GM23338 (cell line): ENCODE results near the gene ZNF366. TPM values are rescaled to one million over a fixed set of nuclear protein-coding genes. Genes with fewer than 3 reads are reported as not detected.

ENCODE experiments used
- ATAC-seq: fragments of 200-7000 bp; cut with Tn5 transposase; 3 replicates; pipeline ENCODE4 v1.9.1; 2020
- DNase-seq: peaks from one replicate; pipeline ENCODE4 v3.0.0-alpha.2; 2015; ENCODE audit warnings: low spot score
- H2AFZ ChIP-seq: fragments of 200-600 bp; sonication (generic); 2 replicates; pipeline ENCODE4 v1.8.0; 2016; ENCODE audit warnings: antibody characterized with exemption, mild to moderate bottlenecking, moderate library complexity
- H3F3A ChIP-seq: fragments of 200-600 bp; sonication (generic); replicated peaks from 2 replicates; pipeline ENCODE4 v1.8.0; 2017; ENCODE audit warnings: antibody characterized with exemption, mixed run types, low read depth
- H3K27ac ChIP-seq: fragments of 200-600 bp; sonication (generic); 2 replicates; pipeline ENCODE4 v1.6.1; 2016; ENCODE audit warnings: low read depth
- H3K27me3 ChIP-seq: fragments of 200-600 bp; sonication (generic); 2 replicates; pipeline ENCODE4 v1.8.0; 2016; ENCODE audit warnings: mild to moderate bottlenecking, mixed run types, moderate library complexity; ENCODE audit not compliant: insufficient read depth
- H3K36me3 ChIP-seq: fragments of 200-600 bp; sonication (generic); 2 replicates; pipeline ENCODE4 v1.8.0; 2016; ENCODE audit warnings: mild to moderate bottlenecking; ENCODE audit not compliant: insufficient read depth
- H3K4me1 ChIP-seq: fragments of 200-600 bp; sonication (generic); 2 replicates; pipeline ENCODE4 v1.8.0; 2016; ENCODE audit warnings: mild to moderate bottlenecking, moderate library complexity; ENCODE audit not compliant: insufficient read depth
- H3K4me2 ChIP-seq: fragments of 200-600 bp; sonication (generic); 2 replicates; pipeline ENCODE4 v1.7.1; 2017; ENCODE audit warnings: mixed run types
- H3K4me3 ChIP-seq: fragments of 200-600 bp; sonication (generic); 2 replicates; pipeline ENCODE4 v1.6.1; 2016; ENCODE audit warnings: mixed run types
- H3K79me2 ChIP-seq: fragments of 200-600 bp; sonication (generic); replicated peaks from 2 replicates; pipeline ENCODE4 v1.8.0; 2017; ENCODE audit warnings: mild to moderate bottlenecking; ENCODE audit not compliant: insufficient read depth
- H3K9me2 ChIP-seq: fragments of 200-600 bp; sonication (generic); 2 replicates; pipeline ENCODE4 v1.8.0; 2017; ENCODE audit not compliant: insufficient read depth
- H4K20me1 ChIP-seq: fragments of 200-600 bp; sonication (generic); replicated peaks from 2 replicates; pipeline ENCODE4 v1.8.0; 2017; ENCODE audit warnings: mild to moderate bottlenecking; ENCODE audit not compliant: insufficient read depth
- H3K27ac Mint-ChIP-seq: 2 replicates; pipeline ENCODE4 v1.8.0; 2020; ENCODE audit warnings: inconsistent platforms, mild to moderate bottlenecking, moderate library complexity, mixed read lengths
- H3K27me3 Mint-ChIP-seq: 3 replicates; pipeline ENCODE4 v1.8.0; 2022; ENCODE audit warnings: low read depth, mild to moderate bottlenecking, moderate library complexity, mixed read lengths, inconsistent platforms; ENCODE audit not compliant: insufficient read depth, poor library complexity
- H3K36me3 Mint-ChIP-seq: 3 replicates; pipeline ENCODE4 v1.8.0; 2021; ENCODE audit warnings: low read depth, mild to moderate bottlenecking, inconsistent platforms, moderate library complexity, mixed read lengths
- H3K4me1 Mint-ChIP-seq: 3 replicates; pipeline ENCODE4 v1.8.0; 2020; ENCODE audit warnings: mild to moderate bottlenecking, inconsistent platforms, mixed read lengths
- H3K4me3 Mint-ChIP-seq: 3 replicates; pipeline ENCODE4 v1.8.0; 2021; ENCODE audit warnings: moderate library complexity, mild to moderate bottlenecking, inconsistent platforms, mixed read lengths
- H3K9me3 Mint-ChIP-seq: 3 replicates; pipeline ENCODE4 v1.8.0; 2020; ENCODE audit warnings: moderate library complexity, mild to moderate bottlenecking, inconsistent platforms, mixed read lengths
- CREB1 ChIP-seq: fragments of 250-450 bp; sonication (Bioruptor Pico); IDR thresholded peaks from 2 replicates; pipeline ENCODE4 v1.5.0; 2020; ENCODE audit warnings: low read depth, mild to moderate bottlenecking, moderate library complexity
- EZH2 ChIP-seq: fragments of 200-600 bp; sonication (generic); IDR thresholded peaks from one replicate; pipeline ENCODE4 v1.8.0; 2017; ENCODE audit warnings: antibody characterized with exemption, mild to moderate bottlenecking, low read depth; ENCODE audit not compliant: unreplicated experiment
- EZH2phosphoT487 ChIP-seq: fragments of 200-600 bp; sonication (generic); IDR thresholded peaks from one replicate; pipeline ENCODE4 v1.8.1; 2018; ENCODE audit warnings: antibody characterized with exemption; ENCODE audit not compliant: unreplicated experiment
- JUNB ChIP-seq: IDR thresholded peaks from one replicate; pipeline ENCODE4 v1.6.1; 2016; ENCODE audit warnings: antibody characterized with exemption; ENCODE audit not compliant: unreplicated experiment
- NANOG ChIP-seq: IDR thresholded peaks from 2 replicates; pipeline ENCODE4 v1.6.1; 2016; ENCODE audit warnings: antibody characterized with exemption, borderline replicate concordance
- POLR2AphosphoS5 ChIP-seq: IDR thresholded peaks from 2 replicates; pipeline ENCODE4 v1.6.1; 2016; ENCODE audit warnings: antibody characterized with exemption, low read depth
- STAT1 ChIP-seq: IDR thresholded peaks from one replicate; pipeline ENCODE4 v1.6.1; 2016; ENCODE audit warnings: antibody characterized with exemption; ENCODE audit not compliant: unreplicated experiment
- ZNF114 ChIP-seq: fragments of 250-450 bp; sonication (Bioruptor Pico); IDR thresholded peaks from 2 replicates; pipeline ENCODE4 v1.5.0; 2020; ENCODE audit warnings: mild to moderate bottlenecking, moderate library complexity
- ZNF331 ChIP-seq: fragments of 250-450 bp; sonication (Bioruptor Pico); IDR thresholded peaks from 2 replicates; pipeline ENCODE4 v1.5.0; 2020; ENCODE audit warnings: low read depth, mild to moderate bottlenecking, moderate library complexity
- polyA plus RNA-seq: library from polyadenylated mRNA; unstranded; fragments of >200 nt; fragmentation: Nextera tagmentation; extraction: Ambion mirVana; gene quantifications from 2 replicates; pipeline ENCODE4 v1.2.1, GENCODE V29; 2016
- total RNA-seq: library from RNA; depleted of rRNA; stranded (reverse); fragments of >200 nt; shearing (Covaris generic); gene quantifications from 2 replicates; pipeline ENCODE4 v1.2.3, GENCODE V29; 2014
- TF ChIP-seq, protein P1 (sequence below): IDR thresholded peaks from one replicate; pipeline ENCODE4 v1.6.1; 2018; ENCODE audit warnings: antibody characterized with exemption; ENCODE audit not compliant: unreplicated experiment
- TF ChIP-seq, protein P2 (sequence below), 2 experiments: fragments of 200-600 bp in 1 of 2; sonication (generic) in 1 of 2; conservative IDR thresholded peaks; 2 replicates each; pipeline versions ENCODE4 v1.5.1 to v1.6.1; 2016 to 2017; ENCODE audit warnings: antibody characterized with exemption in 2 of 2, low read depth in 2 of 2, mild to moderate bottlenecking in 2 of 2, moderate library complexity in 1 of 2
- TF ChIP-seq, protein P3 (sequence below): IDR thresholded peaks from 2 replicates; pipeline ENCODE4 v1.6.1; 2016; ENCODE audit warnings: antibody characterized with exemption

ZNF366 gene
- total and polyA plus RNA-seq, 2 experiments from 2014 or later: not detected

DNA sequence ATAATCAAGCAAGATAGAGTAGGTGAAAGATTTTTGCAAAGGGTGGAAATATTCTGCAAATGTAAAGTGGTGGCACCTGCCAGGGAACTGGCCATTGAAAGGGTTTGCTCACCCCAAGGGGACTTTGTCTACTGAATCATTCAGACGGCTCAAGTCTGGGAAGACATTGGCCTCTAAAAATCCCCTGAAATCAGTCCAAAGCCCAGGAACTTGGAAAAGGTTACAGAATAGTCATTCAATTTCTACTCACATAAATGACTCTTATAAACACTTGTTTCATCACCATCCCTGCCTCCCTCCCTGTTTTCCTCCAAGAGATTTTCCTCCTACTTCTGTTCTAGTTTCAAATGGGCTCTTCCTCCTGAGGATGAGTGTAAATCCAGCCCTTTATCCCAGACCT, 28.5 kb downstream of the ZNF366 start:
- ATAC-seq (no peak), DNase-seq (no peak)
- Histone ChIP-seq H4K20me1 (no peaks in the 10 kb centered on the region), H3K4me2 (no peak overlapping the region), H3K4me3 (no peak overlapping the region), H3K36me3 (no peaks in the 10 kb centered on the region), H3K27ac (no peak overlapping the region), H2AFZ (no peak overlapping the region), H3F3A (no peaks in the 10 kb centered on the region), H3K79me2 (no peaks in the 10 kb centered on the region), H3K9me2 (no peaks in the 10 kb centered on the region), H3K27me3 (no peaks in the 10 kb centered on the region), H3K4me1 (no peaks in the 10 kb centered on the region)
- H3K27ac Mint-ChIP-seq: no peak overlapping the region
- no peaks in the 10 kb centered on the region for H3K36me3 Mint-ChIP-seq
- TF ChIP-seq ZNF114: no peak
- H3K4me3 Mint-ChIP-seq: no peak overlapping the region
- peaks cover 3% of the 10 kb centered on the region; the same call in 2 of the 3 replicates for H3K4me1 Mint-ChIP-seq
- H3K27me3 Mint-ChIP-seq: no peaks in the 10 kb centered on the region
- no peaks in the 10 kb centered on the region; the same call in 2 of the 3 replicates for H3K9me3 Mint-ChIP-seq

DNA sequence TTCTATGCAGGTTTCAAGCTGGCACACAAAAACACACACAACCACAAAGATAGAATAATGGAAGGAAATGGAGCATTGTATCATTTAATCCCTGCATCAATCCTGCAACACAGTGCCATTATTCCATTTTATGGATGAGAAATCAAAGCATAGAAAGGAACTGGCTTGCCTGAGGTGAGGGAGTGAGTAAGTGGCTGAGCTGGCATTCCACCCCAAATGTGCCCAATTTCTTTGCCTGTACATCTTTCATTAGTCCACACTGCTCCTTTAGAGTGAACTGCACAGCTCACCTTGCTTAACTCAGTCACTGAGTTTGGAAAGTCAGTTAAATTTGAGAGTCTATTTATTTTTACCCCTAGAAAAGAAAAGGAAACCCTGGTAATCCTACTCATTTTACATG, 28.9 kb downstream of the ZNF366 start:
- H3K4me3 Mint-ChIP-seq: no peak overlapping the region
- no peaks in the 10 kb centered on the region for H3K36me3 Mint-ChIP-seq
- Histone ChIP-seq H3K27me3 (no peaks in the 10 kb centered on the region), H2AFZ (no peak overlapping the region), H3K4me3 (no peak overlapping the region), H3K9me2 (peaks cover 2% of the 10 kb centered on the region; the same call in 1 of the 2 replicates), H3K79me2 (no peaks in the 10 kb centered on the region), H3K36me3 (no peaks in the 10 kb centered on the region), H3K27ac (no peak overlapping the region), H3K4me1 (no peaks in the 10 kb centered on the region), H3F3A (no peaks in the 10 kb centered on the region), H3K4me2 (no peak overlapping the region), H4K20me1 (no peaks in the 10 kb centered on the region)
- DNase-seq: no peak
- ATAC-seq: no peak
- no peaks in the 10 kb centered on the region for H3K27me3 Mint-ChIP-seq
- H3K4me1 Mint-ChIP-seq: peaks cover 3% of the 10 kb centered on the region; the same call in 2 of the 3 replicates
- no peak overlapping the region for H3K27ac Mint-ChIP-seq
- H3K9me3 Mint-ChIP-seq: no peaks in the 10 kb centered on the region; the same call in 2 of the 3 replicates
- TF ChIP-seq EZH2phosphoT487: no peak
- no peak for TF ChIP-seq ZNF331 (CRISPR knock-in tag)
- TF ChIP-seq NANOG: no peak
- no peak for TF ChIP-seq STAT1
- TF ChIP-seq, protein P1, sequence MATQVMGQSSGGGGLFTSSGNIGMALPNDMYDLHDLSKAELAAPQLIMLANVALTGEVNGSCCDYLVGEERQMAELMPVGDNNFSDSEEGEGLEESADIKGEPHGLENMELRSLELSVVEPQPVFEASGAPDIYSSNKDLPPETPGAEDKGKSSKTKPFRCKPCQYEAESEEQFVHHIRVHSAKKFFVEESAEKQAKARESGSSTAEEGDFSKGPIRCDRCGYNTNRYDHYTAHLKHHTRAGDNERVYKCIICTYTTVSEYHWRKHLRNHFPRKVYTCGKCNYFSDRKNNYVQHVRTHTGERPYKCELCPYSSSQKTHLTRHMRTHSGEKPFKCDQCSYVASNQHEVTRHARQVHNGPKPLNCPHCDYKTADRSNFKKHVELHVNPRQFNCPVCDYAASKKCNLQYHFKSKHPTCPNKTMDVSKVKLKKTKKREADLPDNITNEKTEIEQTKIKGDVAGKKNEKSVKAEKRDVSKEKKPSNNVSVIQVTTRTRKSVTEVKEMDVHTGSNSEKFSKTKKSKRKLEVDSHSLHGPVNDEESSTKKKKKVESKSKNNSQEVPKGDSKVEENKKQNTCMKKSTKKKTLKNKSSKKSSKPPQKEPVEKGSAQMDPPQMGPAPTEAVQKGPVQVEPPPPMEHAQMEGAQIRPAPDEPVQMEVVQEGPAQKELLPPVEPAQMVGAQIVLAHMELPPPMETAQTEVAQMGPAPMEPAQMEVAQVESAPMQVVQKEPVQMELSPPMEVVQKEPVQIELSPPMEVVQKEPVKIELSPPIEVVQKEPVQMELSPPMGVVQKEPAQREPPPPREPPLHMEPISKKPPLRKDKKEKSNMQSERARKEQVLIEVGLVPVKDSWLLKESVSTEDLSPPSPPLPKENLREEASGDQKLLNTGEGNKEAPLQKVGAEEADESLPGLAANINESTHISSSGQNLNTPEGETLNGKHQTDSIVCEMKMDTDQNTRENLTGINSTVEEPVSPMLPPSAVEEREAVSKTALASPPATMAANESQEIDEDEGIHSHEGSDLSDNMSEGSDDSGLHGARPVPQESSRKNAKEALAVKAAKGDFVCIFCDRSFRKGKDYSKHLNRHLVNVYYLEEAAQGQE: no peak
- TF ChIP-seq EZH2: no peak
- TF ChIP-seq POLR2AphosphoS5: no peak
- TF ChIP-seq CREB1 (CRISPR knock-in tag): no peak
- TF ChIP-seq, protein P2, sequence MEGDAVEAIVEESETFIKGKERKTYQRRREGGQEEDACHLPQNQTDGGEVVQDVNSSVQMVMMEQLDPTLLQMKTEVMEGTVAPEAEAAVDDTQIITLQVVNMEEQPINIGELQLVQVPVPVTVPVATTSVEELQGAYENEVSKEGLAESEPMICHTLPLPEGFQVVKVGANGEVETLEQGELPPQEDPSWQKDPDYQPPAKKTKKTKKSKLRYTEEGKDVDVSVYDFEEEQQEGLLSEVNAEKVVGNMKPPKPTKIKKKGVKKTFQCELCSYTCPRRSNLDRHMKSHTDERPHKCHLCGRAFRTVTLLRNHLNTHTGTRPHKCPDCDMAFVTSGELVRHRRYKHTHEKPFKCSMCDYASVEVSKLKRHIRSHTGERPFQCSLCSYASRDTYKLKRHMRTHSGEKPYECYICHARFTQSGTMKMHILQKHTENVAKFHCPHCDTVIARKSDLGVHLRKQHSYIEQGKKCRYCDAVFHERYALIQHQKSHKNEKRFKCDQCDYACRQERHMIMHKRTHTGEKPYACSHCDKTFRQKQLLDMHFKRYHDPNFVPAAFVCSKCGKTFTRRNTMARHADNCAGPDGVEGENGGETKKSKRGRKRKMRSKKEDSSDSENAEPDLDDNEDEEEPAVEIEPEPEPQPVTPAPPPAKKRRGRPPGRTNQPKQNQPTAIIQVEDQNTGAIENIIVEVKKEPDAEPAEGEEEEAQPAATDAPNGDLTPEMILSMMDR (conservative IDR thresholded peaks at IDR 0.05; ENCODE audit: low read depth in 2 of 2): no peak
- TF ChIP-seq JUNB: no peak
- TF ChIP-seq ZNF114: no peak
- TF ChIP-seq, protein P3, sequence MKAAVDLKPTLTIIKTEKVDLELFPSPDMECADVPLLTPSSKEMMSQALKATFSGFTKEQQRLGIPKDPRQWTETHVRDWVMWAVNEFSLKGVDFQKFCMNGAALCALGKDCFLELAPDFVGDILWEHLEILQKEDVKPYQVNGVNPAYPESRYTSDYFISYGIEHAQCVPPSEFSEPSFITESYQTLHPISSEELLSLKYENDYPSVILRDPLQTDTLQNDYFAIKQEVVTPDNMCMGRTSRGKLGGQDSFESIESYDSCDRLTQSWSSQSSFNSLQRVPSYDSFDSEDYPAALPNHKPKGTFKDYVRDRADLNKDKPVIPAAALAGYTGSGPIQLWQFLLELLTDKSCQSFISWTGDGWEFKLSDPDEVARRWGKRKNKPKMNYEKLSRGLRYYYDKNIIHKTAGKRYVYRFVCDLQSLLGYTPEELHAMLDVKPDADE: no peak
